ENCODE measurements around the gene GNAZ.
"Not testable (repeated sequence)": the region's sequence is repeated elsewhere in the genome, so short reads cannot be mapped to it uniquely, and the experiment has no call there.

GNAZ gene

GRCh38 chr22:23038334-23038642 is 32.0 kb upstream of the GNAZ start:
- intact Hi-C loops (cut with DNase I) = no loop called here
- DNase-seq = no peak

DNA sequence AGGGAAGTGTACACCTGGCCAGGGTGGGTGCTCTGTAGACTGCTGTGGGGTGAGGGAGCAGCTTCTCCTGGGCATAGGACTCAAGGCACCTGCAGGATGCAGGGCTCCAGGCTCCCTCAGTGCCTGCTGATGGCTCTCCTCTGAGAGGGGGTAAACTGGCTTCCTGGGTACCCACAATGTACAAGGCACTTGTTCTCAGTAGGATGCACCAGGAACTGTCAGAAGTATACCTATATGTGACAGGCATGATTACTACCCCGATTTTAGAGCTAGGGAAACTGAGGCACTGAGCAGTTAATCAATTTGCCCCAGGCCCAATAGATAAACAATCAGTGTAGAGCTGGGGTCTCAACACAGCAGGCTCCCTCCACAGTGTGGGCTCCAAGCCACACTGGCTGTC is 31.4 kb upstream of the GNAZ start:
- intact Hi-C loops (cut with DNase I) = no loop called here
- no peak for DNase-seq

DNA sequence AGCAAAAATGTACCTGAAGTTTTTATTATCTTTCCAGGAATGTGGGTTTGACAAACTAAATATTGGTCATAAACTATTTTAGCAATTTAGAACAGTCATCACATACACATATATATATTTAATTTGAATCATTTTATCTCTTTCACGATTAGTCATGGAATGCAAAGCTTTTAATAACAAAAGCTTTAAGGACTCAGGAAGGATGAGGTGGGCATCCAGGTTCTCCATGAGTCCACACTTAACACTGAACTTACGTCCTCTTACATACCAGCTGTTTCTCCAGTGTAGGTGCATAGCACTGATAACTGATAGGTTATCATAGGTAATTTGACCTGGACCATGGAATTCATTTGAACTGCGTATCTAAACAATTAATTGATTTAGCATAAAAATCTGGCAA is 28.1 kb upstream of the GNAZ start:
- DNase-seq = no peak
- intact Hi-C loops (cut with DNase I) = no loop called here

DNA sequence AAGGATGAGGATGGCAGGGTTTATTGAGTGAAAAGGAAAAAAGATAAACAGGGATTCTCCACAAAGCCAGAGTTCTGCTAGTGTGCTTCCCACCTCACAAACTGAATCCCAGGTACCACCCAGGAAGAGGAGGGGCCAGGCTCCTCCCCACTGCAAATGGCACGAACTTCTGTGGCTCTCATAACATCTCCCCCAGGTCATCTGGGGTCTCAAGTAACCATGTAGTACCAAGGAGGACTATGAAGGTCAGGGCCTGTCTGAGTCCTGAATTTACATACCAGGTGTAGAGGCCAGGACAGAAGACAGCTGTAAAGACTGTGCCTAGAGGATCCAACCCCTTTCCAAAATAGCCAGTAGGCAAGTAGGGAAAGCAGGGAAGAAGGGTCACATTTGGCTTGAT is 25.7 kb upstream of the GNAZ start:
- intact Hi-C loops (cut with DNase I) = no loop called here
- DNase-seq = peak in 1 of 42 donors; percentile 10

GRCh38 chr22:23045461-23045860 is 24.9 kb upstream of the GNAZ start:
- intact Hi-C loops (cut with DNase I) = no loop called here

GRCh38 chr22:23047265-23047664 is 23.1 kb upstream of the GNAZ start:
- intact Hi-C loops (cut with DNase I) = no loop called here

More at GRCh38 chr22:23045461-23045860, 24.9 kb upstream of the GNAZ start:
- DNase-seq = no peak

GRCh38 chr22:23047742-23048141 is 22.6 kb upstream of the GNAZ start:
- peak in 2 of 42 donors; percentile 18 to 34 for DNase-seq
- intact Hi-C loops (cut with DNase I) = no loop called here

More at GRCh38 chr22:23047265-23047664, 23.1 kb upstream of the GNAZ start:
- DNase-seq = peak in 3 of 42 donors; percentile 34 to 39 (median 35)

DNA sequence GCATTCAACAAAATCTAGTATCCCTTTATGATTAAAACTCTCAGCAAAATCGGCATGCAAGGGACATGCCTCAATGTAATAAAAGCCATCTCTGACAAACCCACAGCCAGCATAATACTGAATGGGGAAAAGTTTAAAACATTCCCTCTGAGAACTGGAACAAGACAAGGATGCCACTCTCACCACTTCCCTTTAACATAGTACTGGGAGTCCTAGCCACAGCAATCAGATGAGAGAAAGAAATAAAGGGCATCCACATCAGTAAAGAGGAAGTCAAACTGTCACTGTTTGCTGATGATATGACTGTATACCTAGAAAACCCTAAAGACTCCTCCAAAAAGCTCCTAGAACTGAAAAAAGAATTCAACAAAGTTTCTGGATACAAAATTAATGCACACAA is 19.8 kb upstream of the GNAZ start:
- intact Hi-C loops (cut with DNase I); DNase-seq: not testable (repeated sequence)

DNA sequence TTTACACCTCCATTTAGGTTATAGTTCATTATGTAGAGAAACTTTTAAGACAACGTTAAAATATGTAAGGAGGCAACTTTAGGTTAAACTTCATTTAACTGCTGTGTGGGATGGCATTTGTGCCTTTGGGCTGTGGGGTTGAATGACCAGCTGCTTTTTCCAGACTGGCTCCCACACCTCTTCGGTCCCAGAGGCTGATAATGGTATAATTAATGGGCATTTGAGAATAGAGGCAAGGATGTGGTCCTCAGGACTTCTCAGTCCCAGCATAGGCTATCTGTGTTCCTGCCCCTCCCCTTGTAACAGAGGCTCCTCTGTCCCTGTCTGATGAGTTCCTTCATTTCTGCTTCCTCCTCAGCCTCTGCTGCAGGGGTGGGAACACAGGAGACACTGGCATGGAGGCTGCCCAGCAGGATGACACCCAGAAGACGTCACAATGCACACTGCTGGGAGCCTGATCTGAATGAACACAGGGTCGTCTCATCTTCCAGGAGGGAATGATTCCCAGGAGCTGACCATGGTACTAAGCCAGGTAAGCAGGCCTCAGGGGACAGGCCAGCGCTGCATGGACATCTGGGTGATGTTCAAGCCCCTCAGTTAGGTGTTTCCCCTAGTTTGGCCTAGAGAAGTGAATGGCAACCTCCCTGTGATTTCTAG is 17.1 kb upstream of the GNAZ start:
- peak in 6 of 42 donors; percentile 3 to 27 (median 8) for DNase-seq

DNA sequence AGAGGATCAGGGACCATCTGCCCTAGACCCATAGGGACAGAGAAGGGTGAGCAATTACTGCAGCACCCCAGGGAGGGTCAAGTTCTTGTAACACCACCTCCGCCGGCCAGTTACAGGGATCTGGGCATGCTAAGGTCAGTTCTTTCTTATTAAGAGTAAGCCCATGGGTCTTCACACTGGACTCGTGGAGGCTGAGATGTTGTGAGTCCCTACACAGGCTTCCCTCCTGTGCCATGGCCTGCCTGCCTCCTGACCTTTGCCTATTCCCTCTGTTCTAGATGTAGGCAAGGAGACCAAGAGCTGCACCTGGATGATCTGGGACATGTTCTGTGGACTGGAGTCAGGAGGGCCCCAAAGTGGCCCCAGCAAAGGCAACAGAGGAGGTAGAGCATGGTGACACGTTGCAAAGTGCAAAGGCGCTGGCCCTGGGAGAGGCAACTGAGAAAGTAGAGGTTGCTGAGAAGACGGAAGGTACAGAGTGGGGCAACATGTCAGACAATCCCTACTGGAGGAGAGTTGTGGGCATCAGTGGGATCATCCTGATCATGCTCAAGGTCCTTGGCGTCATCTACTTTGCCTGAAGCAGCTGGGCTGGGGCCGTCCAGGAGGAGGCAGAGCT is 16.3 kb upstream of the GNAZ start:
- peak in 7 of 42 donors; percentile 1 to 33 (median 15) for DNase-seq
- intact Hi-C loops (cut with DNase I) = no loop called here

More for the DNA sequence above, 17.1 kb upstream of the GNAZ start:
- intact Hi-C loops (cut with DNase I) = no loop called here

GRCh38 chr22:23054531-23055257 is 15.6 kb upstream of the GNAZ start:
- intact Hi-C loops (cut with DNase I) = no loop called here

GRCh38 chr22:23055449-23056179 is 14.7 kb upstream of the GNAZ start:
- intact Hi-C loops (cut with DNase I) = no loop called here
- DNase-seq = peak in 4 of 42 donors; percentile 3 to 18 (median 10)

More at GRCh38 chr22:23054531-23055257, 15.6 kb upstream of the GNAZ start:
- peak in 6 of 42 donors; percentile 3 to 25 (median 9) for DNase-seq

DNA sequence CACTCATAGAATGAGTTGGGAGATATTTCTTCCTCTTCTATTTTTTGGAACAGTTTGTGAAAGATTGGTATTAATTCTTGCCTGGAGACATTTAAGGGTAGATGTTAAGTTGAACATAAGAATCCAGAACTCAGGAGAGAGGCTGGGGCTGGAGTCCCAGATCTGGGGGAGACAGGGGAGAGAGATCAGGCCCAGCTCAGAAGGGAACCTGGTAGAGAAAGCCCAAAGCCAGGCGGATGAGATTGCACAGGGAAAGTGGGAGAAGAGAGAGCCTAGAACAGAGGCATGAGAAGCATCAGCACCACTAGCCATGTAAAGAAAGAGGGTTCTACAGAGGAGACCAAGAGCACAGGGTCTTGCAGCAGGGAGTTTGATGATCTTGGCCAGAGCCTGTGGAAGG is 13.0 kb upstream of the GNAZ start:
- peak in 7 of 42 donors; percentile 0 to 12 (median 2) for DNase-seq
- intact Hi-C loops (cut with DNase I) = no loop called here

DNA sequence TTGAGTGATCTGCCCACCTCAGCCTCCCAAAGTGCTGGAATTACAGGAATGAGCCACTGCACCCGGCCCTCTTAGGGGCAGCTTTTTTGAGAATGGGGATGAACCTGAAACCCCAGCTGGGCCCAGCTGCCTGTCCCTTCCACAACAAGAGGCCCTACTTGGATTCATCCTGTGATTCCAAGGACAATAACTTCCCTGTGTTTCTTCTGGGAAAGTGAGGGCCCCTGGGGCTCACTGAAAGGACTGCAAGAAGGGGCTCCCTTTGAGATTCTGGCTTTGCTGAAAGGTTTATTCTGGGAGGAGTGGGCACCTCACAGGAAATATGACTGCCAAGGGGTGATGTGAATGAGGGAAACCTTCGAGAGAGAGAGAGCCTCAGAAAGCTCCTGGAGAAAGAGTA is 12.3 kb upstream of the GNAZ start:
- peak in 8 of 42 donors; percentile 0 to 27 (median 4) for DNase-seq
- intact Hi-C loops (cut with DNase I) = no loop called here

GRCh38 chr22:23058481-23059283 is 11.6 kb upstream of the GNAZ start:
- intact Hi-C loops (cut with DNase I) = no loop called here

DNA sequence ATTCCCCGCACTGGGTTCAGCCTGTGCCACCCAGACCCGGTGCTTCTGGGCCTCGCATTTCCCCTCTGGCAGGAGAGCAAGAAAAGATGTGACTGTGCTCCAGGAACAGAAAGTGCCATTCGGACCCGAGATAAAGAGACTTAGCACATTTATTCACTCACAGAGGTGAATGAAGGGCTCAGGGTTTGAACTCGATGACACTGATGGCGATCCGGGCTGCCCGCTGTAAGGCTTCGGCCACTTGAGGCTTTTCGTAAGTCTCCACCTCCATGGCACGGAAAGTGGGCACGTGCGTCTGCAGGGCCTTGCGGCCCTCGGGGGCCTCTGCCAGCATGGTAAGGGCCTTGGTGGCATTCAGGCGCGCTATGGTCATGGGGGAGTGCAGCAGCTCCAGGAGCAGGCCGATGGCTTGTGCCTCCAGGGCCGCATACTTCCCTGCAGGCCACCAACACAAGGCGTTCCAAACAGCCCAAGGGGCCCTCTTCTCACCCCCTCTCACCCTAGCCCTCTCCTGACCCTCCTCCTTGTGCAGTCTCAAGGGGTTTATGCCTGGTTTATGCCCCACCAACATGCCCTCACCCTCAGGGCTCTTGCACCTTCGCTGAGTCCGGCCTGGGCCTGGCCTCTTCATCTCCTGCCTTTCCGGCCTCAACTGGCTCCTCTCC is 10.9 kb upstream of the GNAZ start:
- DNase-seq = peak in 12 of 42 donors; percentile 1 to 32 (median 5)

More at GRCh38 chr22:23058481-23059283, 11.6 kb upstream of the GNAZ start:
- peak in 13 of 42 donors; percentile 1 to 21 (median 3) for DNase-seq

GRCh38 chr22:23060612-23061400 is 9.5 kb upstream of the GNAZ start:
- intact Hi-C loops (cut with DNase I) = no loop called here
- peak in 14 of 42 donors; percentile 1 to 32 (median 14) for DNase-seq

More for the DNA sequence above, 10.9 kb upstream of the GNAZ start:
- intact Hi-C loops (cut with DNase I) = no loop called here
